Measurements from ENCODE around the gene DSCAML1.

DSCAML1 gene

DNA sequence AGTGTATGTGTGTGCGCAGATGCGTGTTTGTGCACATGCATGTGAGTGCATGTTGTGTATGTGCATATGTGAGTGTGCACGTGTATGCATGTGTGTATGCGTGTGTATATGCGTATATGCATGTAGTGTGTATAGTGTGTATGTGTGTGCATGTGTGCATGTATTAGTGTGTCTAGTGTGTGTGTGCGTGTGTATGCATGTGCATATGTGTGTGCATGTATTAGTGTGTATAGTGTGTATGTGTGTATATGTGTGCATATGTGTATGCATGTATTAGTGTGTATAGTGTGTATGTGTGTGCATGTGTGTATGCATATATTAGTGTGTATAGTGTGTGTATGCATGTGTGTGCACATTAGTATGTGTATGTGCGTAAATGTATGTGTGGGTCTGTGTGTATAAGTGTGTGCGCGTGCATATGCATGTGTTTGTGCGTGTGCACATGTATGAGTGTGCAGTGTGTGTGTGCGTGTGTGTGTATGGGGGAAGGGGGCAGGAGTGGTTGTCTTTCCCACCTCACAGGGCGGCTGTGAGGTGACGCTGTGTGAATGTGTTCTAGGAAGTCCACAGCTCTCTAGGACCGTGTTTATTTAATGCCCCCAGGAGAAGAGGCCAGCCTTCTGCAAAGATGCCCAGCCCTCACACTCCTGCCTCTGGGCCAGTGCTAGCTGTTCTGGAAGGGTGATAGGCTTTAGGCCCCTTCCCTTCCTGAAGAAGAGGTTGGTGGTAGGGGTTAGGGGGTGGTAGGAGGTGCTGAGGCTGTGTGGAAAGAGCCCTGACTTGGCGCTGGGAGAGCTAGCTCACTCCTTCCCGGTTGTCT is 354.8 kb downstream of the DSCAML1 start:
- TF ChIP-seq, protein P1, sequence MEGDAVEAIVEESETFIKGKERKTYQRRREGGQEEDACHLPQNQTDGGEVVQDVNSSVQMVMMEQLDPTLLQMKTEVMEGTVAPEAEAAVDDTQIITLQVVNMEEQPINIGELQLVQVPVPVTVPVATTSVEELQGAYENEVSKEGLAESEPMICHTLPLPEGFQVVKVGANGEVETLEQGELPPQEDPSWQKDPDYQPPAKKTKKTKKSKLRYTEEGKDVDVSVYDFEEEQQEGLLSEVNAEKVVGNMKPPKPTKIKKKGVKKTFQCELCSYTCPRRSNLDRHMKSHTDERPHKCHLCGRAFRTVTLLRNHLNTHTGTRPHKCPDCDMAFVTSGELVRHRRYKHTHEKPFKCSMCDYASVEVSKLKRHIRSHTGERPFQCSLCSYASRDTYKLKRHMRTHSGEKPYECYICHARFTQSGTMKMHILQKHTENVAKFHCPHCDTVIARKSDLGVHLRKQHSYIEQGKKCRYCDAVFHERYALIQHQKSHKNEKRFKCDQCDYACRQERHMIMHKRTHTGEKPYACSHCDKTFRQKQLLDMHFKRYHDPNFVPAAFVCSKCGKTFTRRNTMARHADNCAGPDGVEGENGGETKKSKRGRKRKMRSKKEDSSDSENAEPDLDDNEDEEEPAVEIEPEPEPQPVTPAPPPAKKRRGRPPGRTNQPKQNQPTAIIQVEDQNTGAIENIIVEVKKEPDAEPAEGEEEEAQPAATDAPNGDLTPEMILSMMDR (IDR thresholded peaks at IDR 0.05; ENCODE audit: low read depth, low read length): no peak
- DNase-seq (ENCODE audit: extremely low read depth, low read depth): no peak

DNA sequence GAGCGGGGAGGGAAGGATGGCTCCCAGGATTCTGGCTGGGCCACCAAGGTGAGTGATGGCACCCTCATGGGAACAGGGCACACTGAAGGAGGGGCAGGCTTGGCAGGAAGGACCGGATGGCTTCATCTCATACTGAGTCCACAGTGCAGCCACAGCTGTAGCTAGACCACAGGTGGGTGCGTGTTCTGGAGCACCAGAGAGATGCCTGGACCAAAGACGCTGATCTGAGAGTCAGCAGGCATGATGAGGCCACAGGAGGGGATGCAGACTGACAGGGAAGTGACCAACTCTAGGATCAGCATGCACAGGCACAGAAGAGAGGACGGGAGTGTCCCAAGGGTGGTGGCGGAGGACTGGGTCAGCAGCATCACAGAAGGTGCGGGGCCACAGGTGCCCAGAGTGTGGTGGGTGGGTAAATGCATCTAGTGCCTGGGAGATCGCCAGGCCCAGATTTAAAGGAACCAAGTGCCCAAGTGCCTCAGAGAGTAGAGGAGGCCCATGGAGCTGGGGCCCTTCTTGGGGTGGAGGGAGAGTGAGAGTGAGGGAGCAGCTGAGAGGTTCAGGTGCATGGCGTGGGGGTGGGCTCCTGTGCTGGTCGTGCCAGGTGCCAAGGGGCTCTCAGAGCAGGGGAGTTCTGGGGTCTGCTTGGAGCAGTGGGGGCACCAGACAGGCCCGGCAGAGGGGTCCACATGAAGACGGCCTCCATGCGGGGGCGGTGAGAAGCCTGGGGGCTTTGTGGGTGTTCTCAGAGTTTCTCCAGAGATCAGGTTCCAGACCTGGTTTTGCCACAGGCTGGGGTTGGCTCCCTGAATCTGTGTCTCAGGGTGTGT is 355.7 kb downstream of the DSCAML1 start:
- TF ChIP-seq, protein P1 (IDR thresholded peaks at IDR 0.05; ENCODE audit: low read depth, low read length): no peak

DNA sequence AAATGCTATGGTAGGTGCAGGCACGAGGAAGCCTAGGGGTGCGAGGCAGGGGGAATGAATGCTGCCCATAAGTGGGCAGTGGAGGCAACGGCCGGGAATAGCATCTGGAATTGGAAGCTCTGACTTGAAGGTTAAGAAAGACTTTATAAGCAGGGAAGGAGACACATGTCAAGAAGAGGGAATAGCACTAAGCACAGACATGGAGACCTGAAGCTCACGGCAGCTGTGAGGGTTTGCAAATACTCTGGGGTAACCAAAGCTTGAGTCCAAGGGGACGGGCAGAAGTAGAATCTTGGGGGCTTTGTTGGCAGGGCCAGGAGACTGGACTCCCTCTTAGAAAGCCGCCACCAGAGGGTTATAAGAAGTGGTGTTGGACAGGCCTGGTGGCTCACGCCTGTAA is 356.8 kb downstream of the DSCAML1 start:
- TF ChIP-seq, protein P1 (IDR thresholded peaks at IDR 0.05; ENCODE audit: low read depth, low read length): no peak

More for the DNA sequence above, 355.7 kb downstream of the DSCAML1 start:
- DNase-seq (ENCODE audit: extremely low read depth, low read depth): no peak

DNA sequence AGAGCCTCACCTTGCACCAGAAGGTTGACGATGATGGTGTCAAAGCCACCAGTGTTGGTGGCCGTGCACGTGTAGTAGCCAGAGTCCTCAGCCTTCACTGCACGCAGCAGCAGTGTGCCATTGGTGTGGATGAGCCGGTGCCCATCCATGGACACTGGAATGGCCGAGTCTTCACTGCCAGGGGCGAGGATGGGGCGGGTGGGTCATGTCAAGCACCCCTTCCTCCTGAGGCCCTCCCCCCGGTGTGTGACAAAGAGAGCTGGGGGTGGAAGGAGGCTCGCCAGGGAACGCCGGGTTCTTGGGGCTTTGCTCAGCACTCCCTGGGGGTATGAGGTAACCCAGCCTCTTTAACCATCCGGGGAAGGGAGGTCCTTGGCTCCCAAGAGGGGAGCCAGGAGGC is 357.8 kb downstream of the DSCAML1 start:
- TF ChIP-seq, protein P1 (IDR thresholded peaks at IDR 0.05; ENCODE audit: low read depth, low read length): no peak
- DNase-seq (ENCODE audit: extremely low read depth, low read depth): no peak

More for the DNA sequence above, 356.8 kb downstream of the DSCAML1 start:
- DNase-seq (ENCODE audit: extremely low read depth, low read depth): no peak

DNA sequence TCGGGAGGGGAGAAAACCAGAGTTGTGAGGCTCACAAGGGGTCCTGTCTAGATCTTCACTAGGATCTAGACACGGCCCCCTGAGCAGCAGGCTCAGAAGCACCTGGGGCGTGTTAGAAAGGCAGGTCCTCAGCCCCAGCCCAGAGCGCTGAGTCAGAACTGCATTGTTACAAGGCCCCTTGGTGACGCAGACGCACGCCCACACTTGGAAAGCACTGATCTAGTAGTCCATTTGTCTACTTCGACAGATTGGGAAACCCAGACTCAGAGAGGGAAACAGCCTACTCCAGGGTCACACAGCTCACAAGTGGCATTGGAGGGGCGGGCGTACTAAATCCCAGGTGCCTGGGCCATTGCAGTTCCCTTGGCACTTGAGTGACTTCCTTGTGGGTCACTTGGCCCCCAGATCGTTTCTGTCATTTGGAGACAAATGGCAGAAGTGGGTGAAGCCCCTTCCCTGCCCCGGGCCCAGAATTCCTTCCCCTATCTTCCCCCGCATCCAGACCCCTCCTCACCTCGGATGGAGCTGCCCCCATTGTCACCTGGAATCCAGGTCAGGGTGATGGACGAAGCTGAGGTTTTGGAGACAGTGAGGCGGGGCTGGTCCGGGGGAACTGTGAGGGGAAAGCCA is 358.5 kb downstream of the DSCAML1 start:
- TF ChIP-seq, protein P1 (IDR thresholded peaks at IDR 0.05; ENCODE audit: low read depth, low read length): no peak
- DNase-seq (ENCODE audit: extremely low read depth, low read depth): no peak

DNA sequence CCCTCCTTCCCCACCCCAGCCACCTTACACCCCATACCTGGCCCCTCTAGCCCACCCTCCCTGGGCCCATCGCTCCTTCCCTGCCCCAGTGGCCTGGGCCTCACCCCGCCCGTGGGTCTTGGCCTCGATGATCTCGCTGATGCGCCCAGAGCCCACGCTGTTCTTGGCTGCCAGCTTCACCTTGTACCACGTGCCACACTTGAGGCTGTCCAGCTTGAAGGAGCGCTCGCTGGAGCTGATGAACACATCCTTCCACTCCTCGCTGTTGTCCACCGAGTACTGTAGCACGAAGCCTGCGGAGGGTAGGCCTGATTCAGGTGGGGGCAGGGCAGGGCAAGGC is 359.3 kb downstream of the DSCAML1 start:
- TF ChIP-seq, protein P1 (IDR thresholded peaks at IDR 0.05; ENCODE audit: low read depth, low read length): no peak

More for the DNA sequence above, 359.3 kb downstream of the DSCAML1 start:
- no peak for DNase-seq (ENCODE audit: extremely low read depth, low read depth)
